HG02938 (cell line): ENCODE results near the gene KCNN3.

Experiments used
- ATAC-seq: cut with Tn5 transposase; IDR thresholded peaks from one replicate; pipeline ENCODE4 v1.9.1; 2021; ENCODE audit warnings: mild to moderate bottlenecking, moderate library complexity; ENCODE audit not compliant: unreplicated experiment

KCNN3 gene

DNA sequence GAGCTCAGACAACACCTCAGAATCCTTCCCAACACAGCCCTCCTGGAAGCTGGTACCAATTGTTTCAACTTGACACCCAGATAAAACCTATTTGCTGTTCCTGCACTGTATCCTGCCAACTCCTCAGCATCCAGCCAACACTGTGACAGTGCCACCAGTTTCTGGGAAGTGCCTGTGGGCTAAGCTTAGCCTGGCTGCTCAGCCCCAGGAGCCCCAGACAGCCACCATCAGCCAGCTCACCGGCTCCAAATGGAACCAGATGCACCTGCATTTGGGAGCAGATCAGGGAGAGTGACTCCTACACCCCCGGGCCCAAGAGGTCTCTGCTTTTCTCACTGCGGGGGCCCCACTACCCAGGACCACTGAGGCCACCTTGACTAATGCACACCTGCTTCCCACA is 24.9 kb downstream of the KCNN3 start:
- ATAC-seq = no peak

DNA sequence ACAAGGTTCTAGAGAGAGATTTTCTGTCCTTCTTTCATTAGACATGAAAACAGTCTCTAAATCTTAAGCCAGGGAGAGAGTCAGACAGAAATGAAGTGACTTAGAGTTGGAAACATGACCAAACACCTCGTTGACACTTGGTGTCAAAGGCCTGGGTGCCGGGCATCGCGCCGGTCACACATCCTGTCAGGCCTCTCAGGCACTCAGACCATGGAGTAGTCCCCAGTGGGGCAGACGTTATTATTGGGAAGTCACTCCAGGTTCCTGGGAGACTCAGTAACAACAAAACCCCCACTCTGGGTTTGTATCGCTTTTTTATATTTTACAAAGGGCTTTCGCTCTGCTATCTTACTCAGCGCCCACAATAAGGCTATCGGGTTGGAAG is 25.8 kb downstream of the KCNN3 start:
- ATAC-seq = no peak

DNA sequence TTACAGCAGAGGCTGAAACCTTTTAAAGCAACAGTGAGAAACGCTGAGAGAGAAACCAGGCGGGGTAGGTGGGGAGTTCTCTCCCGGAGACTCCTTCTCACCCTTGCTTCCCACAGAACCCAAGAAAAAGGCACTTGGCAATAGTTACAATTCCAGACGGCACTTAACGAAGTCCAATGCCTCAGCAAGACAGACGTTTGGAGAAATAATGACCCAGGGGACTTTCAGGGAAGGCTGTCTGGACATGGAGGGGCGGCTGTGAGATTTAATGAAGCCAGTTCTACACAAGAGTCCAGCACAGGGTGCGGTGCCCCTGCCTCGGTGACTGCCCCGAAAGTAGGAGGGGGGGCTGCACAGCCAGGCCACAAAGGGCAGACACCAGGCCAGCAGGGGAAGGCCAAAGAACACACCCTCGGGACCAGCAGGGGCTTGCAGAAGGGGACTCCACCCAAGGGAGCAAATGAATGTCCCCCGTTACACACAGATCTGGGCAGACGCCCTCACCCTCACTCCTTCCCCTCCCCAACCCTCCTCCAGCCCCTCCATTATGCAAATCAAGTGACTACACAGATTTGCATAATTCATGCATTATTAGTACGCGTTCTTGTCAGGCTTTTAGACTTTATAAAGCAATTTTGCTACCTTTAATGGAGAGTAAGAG is 26.3 kb downstream of the KCNN3 start:
- ATAC-seq = no peak

DNA sequence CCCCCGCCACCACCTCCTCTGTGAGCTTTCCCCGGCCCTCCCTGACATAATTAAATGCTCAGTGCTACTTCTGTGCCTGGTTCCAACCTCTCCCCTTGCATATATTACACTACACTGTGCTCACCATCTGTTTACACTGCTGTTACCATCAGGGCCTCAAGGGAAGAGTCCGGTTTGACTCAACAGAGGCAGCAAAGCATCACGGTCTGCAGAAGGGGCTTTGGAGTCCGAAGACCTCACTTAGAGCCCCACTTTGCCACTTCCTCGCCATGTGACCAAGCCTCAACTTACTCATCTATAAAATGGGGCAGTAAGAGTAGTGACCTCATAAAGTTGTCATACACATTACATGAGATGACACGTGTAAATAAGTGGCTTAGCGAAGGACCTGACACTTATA is 27.4 kb downstream of the KCNN3 start:
- no peak for ATAC-seq

DNA sequence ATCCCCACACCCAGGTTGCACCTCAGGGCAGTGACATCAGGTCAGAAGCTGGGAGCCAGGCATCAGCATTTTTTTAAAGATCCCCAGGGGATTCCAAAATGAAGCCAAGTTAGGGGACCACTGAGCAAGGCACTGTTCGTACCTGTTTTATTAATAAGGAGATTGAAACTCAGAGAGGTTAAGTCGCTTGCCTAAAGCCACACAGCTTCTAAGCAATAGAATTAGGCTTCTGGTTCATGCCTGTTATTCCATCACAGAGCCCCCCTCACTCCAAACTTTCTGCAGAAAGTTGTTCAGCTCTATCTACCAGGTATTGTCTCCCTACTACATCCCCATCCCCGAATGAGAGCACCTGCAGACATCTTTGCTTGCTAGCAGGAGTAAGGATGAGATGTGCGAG is 28.7 kb downstream of the KCNN3 start:
- no peak for ATAC-seq

DNA sequence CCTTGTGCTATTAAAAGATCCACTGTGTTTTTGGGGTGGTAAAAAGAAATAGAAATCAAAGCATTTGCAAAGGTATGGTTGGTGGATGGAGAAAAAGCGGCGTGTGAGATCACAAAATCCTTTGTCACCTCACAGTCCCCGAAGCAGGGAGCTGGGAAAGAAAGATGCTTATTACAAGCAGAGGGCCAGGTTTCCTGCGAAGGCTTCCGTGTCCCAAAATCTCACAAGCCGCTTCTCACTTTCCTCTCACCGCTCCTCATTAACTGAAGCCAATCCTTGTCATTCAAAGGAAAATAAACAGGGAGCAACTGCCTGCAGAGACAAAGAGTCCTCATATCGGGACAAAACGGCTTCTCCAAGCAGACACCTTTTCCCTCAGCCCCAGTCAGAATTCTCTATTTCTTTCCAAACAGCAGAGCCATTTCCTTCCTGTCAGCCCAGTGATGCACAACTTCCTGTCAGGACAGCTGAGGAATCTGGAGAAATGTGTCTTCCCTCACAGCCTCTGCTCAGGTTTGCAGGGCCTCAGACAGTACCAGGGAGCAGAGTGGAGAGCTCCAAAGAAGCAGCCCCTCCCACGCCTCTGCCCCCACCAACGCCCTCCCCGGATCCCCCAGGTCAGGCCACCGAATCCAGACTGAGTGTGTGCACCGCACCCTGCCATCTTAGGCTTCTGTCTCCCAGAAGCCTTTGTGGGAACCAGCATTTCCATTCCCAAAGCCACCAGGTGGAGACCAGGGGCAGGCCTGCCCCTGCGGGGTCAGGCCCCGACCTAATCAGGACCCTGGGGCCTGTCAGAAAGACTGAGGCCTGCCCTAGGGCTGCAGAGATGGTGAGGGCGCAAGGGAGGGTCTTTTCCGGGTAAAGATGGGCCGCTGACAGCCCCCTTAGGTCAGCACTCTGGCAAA is 29.6 kb downstream of the KCNN3 start:
- ATAC-seq = no peak

DNA sequence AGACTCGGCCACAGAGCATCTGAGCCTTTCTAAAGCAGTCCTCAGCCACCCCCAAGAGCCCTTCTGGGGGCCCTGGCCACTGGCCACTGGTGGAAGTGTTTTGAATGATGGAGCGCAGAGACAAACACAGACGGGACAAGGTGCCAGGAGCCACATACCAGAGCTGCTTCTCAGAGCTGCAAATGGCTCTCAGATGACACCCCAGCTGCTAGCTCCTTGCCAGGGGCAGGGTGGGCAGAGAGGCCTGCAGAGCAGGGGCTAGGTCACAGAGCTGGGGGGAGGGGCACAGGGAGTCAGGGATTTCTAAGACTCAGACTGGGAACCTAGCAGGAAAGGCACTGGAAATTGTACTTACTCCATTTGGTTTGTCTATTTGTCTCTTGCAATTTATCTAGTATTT is 30.4 kb downstream of the KCNN3 start:
- ATAC-seq = no peak

DNA sequence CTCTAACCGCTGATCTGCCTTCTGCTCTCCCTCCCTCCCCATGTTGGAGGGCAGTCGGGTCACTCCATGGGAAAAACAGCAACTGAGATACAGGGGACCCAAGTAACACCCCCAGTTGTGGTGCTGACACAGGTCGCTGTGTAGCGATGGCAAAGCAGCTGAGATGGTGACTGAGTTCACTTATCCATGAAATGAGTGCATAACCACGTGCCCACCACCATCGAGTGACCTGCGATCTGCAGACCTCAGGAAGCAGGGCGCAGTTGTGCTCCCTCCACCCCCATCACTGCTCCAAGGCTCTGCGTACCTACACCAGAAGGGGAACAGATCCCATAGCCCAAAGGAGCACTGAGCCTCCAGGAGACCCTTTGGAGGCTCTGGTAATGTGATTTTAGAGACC is 31.1 kb downstream of the KCNN3 start:
- ATAC-seq = no peak

DNA sequence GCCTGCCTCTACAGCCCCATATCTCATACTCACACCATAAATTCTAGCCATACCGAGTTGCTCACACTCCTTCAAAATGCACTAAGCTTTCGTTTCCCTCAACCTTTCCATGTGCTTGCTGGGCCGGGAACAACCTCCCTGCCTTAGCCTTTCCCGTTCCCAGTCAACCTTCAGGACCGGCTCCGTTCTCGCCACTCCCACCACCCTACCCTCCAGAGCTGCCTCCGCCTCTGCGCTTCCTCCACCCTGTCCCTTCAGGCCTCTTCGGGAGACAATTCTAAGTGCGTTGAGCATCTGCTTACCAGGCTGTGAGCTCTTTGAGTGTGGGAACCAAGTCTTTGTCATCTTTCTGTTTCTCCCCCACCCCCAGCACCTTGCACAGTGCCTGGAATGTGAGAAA is 31.6 kb downstream of the KCNN3 start:
- no peak for ATAC-seq

DNA sequence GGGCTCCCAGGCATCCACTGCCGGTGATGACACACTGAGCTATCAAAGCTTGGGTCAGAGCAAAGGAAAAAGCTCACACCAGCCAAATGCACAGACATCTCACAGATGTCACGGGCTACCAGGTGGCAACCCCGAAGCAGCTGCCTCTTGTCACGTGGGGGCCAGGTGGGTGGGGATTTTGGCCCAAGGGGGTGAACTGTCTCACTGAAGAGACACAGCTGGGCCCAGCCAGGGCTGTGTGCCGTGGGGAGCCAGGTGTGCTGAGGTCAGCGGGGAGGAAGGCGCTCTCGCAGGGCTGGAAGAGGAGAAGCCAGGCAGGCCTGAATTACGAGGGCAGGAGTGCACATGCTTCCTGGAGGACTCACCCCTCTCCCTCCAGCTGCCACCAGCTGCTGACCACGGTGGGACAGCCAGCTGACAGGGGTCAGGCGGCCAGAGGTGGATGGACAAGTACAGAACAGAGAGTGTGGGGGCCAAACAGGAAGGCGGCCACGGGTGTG is 32.4 kb downstream of the KCNN3 start:
- no peak for ATAC-seq

DNA sequence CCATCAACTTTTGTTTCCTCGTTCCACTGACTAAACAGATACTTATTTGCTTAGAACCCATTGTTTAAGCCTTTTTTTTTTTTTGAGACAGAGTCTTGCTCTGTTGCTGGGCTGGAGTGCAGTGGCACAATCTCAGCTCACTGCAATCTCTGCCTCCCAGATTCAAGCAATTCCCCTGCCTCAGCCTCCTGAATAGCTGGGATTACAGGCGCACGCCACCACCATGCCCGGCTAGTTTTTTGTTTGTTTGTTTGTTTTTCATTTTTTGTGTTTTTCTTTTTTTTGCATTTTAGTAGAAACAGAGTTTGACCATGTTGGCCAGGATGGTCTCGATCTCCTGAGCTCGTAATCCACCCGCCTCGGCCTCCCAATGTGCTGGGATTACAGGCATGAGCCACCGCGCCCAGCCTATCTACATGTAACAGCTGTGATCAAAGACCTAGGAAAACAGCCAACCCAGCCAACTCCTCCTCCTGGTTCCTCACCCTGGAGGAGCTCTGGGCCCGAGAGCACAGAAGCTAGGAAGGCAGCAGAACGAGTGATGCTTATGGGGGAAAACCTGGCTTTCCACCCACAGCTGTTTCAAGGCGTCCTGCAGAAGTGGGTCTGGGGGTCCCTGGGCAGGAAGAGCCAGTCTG is 32.9 kb downstream of the KCNN3 start:
- no peak for ATAC-seq

DNA sequence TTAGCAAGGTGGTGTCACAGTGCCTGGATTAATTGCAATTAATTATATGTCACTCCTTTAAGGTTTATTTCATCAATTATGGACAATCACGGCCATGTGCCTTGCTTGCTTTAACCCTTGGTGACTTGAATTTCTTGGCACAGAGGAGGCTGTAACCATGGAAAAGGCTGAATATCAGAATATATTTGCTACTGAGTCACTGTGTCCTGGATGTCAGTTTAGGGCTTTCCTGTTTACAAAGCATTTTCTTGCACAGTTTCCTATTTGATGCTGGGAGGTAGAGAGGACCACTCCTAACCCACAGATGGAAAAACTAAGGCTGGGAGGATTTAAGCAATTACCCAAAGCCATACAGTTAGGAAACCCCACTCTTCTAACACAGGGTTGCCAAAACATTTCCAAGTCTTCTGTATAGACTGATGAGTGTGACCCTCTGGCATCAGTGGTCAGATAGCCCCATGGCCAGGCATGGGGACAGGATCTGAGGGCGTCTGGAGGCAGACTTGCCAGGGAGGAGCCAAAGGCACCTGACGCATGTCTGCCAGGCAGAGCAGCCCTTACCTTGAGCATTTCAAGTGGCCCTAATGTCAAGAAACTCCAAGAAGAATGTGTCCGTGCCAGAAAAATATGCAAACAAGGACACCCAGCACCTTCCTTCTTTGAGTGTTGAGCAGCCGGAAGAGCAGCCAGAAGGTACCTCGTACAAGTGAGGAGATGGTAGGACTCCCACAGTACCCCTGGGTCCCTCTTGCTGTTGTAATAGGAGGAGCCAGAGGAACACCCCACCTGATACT is 34.4 kb downstream of the KCNN3 start:
- ATAC-seq = no peak

DNA sequence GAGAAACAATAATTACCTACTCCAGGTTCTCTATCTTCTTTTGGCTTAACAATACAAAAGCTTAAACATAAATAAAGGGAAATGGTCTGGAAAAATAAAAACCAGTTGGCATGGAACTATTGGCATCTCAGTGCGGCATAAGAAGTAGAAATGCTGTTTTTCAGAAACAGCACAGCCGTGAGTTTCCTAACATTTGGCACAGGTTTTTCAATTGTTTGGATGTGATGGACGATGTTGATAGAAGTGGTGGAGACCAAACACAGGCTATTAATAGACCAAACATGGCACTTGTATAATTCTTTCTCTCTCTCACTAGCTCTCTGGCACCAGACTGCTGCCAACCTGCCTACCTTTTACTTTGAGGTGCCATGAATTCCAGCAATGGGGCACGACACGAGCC is 36.2 kb downstream of the KCNN3 start:
- ATAC-seq = no peak

DNA sequence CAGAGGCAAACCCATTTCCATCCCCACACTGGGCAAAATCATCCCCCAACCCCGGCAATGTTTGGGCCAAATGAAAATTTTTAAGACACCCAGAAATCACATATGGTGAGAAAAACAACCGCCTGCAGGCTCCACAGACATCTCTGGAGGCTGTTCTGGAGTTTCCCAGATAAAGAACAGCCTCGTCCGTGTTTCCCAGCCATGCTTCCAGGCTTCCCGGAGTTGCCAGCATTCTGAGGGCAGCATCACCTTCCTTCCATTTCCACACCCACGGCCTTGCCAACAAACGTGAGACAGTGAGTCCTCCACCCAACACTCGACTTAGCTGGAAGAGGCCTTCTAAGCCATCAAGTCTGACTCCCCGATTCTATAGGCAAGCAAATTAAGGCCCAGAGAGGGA is 36.9 kb downstream of the KCNN3 start:
- no peak for ATAC-seq

DNA sequence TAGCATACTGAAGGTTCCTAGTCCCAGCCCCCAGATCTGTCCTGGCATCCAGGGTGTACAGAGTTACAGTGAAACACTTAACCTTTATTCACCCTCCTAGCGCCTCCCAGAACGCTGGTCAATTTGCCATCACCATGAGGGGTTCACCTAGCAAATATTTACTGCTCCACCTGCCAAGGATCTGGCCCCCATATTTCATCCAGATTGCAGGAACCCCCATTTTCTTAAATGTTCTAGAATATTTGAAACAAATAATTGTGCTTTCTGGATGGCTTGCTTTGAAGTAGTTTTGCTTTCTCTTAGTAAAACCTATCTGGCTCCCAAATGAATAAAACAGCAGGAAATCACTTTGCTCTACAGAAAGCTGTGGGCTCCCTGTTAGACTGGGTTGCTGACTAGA is 37.7 kb downstream of the KCNN3 start:
- no peak for ATAC-seq

DNA sequence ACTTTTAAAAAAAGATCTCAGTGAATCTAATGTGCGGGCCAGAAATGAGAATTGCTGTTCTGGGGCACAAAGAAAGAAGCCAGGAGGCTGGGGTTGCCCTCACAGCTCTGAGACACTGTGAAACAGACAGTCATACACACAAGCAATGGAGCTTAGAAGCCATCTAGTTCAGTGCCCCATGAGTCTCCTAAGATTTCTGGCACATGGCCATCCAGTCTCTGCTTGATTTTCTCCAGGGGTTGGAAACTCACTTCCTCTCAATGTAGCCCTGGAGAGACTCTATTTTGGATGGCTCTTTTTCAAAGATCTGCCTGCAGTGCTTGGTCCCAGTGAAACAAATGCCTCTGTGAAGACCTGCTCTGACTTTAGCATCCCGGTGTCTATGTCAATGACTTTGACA is 38.6 kb downstream of the KCNN3 start:
- ATAC-seq = no peak

DNA sequence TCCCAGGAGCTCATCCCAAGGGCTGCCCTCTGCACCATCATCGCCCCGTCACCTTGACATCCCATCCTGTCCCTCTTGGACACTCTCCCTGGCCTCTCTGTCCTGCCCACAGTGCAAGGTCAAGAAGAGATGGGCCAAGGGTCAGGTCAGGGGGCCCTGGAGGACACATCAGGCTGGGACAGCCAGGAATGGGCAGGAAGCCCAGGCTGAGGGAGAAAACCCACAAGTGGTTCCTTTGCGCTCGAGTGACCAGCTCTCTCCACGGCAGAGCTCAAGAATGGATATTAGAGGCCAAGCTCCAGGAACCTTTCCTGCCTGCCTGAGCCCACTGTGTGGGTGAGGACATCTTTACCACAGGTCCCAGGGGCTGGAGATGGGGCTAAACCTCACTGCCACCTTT is 41.0 kb downstream of the KCNN3 start:
- ATAC-seq = no peak

DNA sequence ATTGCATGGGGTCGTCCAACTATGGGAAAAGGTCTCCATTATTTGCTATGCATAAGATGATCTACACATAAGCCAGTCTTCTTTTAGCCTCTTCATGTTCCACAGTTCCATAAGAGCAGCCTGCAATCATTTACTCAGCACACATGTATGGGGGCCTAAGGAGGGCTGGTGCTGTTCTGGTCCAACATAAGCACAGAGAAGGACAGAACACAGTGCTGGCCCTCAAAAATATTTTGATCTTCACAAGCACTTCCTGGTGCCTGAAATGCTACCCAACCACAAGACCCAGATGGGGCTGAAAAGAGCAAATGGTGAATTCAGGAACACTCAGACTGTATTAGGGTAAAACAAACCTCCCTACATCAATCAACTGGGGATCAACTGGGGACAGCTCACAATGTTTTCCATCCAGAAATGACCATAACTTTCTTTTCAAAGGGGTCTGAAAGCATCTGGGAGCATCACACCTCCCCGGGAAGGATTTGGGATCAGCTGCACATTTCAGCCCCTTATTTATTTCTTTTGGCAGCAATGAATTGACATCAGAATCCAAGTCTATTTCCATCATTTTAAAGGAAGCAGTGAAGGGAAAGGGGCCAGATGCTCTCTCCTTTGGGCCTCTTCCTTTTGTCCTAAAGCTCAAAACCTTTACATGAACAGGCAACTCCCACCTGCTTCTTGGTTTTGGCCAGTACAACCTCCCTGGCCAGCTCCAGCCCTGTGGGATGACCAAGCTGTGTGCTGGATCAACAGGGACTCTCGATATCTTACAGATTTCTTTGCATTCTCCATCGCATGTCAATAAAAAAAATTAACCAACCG is 45.7 kb downstream of the KCNN3 start:
- ATAC-seq = no peak

DNA sequence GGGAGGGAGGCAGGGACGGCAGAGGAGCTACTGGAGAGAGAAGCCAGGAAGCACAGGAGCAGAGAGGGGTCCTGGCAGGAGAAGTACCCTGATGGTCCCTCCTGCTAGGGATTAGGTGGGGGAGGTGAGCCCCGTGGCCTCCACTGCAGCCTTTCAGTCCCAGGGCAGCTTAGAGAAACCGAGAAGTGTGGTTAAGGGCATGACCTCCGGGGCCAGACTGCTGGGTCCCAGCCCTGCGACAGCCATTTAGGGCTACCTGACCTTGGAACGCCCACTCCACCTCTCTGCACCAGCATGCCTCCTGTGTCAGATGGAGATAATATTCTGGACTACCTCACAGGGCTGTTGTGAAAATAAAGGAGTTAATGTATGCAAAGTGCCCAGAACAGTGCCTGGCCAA is 47.4 kb downstream of the KCNN3 start:
- ATAC-seq = no peak

DNA sequence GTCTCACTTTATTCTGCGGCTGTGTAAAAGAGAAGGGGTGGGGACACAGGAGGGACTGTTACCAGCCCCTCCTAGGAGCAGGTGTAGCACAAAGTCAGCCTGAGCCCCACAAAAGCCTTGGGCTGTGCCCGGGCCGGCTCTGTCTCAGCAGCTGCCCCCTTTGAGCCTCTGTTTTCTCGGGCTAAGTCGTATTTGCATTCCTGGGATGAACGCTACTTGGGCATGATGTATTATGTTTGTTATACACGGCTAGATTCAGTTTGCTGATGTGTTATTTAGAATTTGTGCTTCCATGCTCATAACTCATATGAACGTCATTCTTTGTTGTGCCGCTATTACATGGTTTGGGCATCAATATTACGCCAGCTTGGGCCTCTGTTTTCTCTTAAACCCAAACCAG is 47.8 kb downstream of the KCNN3 start:
- ATAC-seq = no peak
